GM19240 (cell line): ENCODE measurements around the gene FAM237A.

Experiments
- DNase-seq: peaks from one replicate; pipeline ENCODE4 v3.0.0; 2011; ENCODE audit warnings: low spot score; ENCODE audit not compliant: insufficient read length

FAM237A gene

GRCh38 chr2:206642075-206643025 is at the start of gene FAM237A:
Gene FAM237A (plus strand): TSS chr2:206642487. CDS start chr2:206644237, 1,750 bp downstream.
- no peak for DNase-seq

- DNase-seq, result no peak
These were observed 44.5 kb upstream of the FAM237A start for GRCh38 chr2:206597717-206598218.

DNA sequence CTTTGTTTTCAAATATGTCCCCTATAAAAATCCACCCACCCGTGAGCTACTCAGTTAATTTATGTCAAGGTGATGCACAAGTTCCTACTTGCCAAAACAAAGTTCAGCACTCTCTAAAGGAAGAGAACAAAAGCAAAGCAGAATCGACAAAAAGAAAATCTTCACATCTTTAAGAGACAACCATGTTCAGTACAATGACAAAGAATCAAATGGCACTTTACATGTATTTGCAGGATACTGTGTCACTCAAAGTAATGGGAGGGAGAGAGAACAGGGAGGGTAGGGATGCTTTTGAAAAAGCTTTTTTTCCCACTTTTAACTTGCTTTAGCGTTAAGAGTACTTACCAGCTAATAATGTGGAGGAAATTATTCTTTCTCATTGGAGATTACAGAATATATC is 39.0 kb upstream of the FAM237A start:
- DNase-seq, result no peak

DNA sequence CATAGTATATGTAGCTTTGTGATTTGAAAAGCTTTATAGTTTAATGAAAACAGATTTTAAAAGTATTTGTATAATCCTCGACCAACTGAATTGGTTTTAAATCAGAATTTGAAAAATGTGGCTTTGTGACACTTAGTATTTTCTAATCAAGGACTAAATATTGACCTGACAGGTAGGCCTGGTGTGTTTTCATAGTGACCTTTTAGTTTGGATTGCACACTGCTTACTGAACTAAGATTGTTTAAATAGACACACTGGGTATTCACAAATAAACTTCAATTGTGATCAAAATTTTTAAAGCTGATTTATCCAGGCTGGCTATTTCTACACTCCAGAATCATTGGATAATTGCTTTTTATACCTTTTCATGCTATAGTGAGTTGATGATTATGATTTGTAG is 31.8 kb upstream of the FAM237A start:
- DNase-seq, result no peak

DNA sequence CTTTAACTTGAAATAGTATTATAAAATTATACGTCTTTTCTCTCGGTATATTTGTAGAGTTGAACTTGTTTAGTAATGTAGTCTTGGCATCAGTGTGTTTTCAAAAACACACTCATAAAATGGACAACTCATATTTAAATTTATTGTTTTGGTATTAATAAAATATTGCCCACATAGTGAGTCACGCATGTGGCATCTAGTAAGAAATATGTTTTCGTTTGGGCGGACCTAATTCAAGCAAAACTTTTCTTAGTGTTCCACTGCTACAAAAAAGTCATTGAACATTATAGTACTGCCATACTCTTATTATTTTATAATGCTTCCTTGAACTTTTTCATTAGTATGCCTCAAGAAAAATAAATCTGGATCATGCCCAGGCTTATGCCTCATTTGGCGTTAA is 31.1 kb upstream of the FAM237A start:
- no peak for DNase-seq

DNA sequence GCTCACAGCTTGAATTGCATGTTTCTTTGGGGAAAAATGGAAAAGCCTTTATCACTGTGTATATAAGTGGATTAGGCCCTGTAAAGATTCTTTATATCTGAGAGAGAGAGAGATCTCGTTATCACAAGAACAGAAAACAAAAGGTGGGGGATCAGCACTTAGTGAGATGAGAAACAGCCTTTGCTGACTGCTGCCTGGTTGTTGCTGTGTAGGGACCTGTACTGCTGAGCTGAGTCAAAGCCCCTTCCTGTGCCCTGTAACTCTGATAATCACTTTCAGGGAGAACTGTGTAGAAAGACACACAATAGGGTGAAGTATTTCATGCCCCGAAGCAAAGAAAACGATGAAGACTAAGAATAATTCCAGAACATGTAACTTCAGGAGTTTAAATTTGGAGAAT is 30.6 kb upstream of the FAM237A start:
- DNase-seq, result no peak

DNA sequence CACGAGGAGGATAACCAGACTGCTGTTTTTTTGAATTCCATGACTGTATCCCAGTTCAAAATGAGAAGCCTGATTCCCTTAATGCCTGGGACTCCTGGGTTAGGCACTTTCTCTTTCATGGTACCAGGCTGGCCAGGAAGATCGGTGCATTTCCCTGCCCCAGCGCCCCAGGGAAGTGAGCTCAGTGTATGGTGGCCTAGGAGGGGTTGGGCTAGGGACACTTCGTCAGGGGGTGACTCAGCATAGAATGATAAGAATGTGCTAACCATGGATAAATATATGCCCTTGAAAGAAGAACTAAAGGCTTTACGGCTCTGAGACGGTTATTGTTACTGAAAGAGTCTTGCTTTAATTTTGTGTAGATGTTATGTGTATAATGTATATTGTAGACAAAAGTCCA is 27.5 kb upstream of the FAM237A start:
- DNase-seq, result no peak

DNA sequence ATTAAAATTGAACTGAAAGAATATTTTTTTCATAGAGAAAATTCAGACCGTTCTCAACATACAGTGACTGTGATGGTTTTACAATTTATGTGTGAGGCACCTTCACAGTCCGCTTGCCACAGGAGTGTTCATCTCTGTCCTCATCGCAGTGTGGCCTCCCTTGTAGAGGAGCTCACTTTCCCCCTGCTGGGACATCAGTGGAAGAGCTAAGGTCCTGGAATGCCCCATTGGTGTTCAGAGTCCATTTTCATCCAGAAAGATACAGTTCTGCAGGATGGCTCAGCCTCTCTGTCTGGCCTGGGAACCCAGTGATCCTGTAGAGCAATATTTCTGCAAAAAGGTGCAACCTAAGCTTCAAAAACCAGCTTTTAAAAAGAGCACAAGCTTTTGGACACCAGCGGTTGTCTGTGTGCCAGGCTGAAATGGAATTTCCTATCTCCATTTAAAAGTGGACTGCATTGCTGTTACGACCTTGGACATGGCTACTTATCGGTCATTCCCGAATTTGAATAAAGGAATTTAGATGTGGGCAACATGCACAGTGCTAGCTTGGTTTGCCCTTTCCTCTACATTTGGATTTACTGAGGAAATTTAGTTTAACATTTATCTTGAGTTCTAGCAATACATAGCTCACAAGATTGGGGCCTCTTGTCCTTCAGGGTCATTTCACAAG is 26.7 kb upstream of the FAM237A start:
- no peak for DNase-seq

- no peak for DNase-seq
These were observed 26.1 kb upstream of the FAM237A start for GRCh38 chr2:206616151-206616550.

- no peak for DNase-seq
These were observed 23.3 kb upstream of the FAM237A start for GRCh38 chr2:206619011-206619410.

DNA sequence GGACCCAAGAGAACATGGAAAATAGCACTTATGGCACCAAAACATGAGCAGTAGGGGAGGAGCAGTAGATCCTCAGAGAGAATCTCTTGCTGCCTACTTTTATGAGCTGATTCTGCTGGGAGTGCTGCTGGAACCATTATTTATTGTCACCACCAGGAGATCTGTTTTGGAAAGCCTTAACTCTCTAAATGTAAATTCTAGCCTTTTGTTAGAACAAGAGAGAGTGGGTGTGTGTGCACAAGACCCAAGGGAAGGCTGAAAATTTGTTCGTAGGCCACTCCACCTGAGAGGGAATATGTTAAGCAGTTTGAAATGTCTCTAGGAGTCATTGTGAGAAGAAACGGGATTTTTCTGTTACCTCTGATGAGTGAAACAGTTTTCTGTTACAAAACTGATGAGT is 16.2 kb upstream of the FAM237A start:
- no peak for DNase-seq

DNA sequence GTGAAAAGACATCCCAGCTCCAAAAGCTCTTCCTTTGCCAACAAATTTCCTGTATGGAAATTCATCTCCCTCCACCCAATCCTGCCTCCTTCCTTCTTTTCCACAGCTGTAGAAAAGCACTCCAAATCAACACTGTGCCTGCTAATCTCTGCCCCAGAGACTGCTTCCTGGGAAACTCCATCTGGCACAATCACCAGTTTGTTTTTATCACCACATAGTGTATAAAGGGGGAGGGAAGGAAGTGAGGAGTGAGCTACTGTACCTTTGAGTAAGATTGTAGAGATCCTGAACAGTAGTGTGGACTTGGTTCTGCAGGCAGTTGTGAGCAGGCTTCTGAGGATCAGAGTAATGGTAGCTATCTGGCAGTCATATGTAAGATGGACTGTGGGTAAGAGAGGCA is 14.7 kb upstream of the FAM237A start:
- DNase-seq, result no peak

- DNase-seq, result no peak
These were observed 10.9 kb upstream of the FAM237A start for GRCh38 chr2:206631340-206631739.

GRCh38 chr2:206635015-206635414 is 7.3 kb upstream of the FAM237A start:
- no peak for DNase-seq

GRCh38 chr2:206639636-206640035 is 2.7 kb upstream of the FAM237A start:
- DNase-seq, result no peak

DNA sequence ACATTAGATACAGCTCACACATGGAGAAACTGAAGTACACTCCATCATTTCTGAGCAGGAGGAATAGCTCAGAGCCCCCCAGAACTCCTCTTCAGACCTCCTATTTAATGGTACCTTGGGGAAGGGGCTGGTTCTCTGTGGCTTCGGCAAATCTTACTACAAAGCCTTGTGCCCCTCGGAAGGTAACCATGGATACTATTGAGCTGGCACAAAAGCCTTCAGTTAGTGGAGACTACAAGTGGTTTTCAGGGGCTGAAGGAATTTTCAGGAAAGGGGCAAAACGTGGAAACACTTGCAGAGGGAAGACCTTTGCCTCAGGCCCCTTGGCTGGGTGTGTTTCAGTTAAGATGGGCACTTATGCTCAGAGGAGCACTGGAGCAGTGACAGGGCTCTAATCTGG is 1.1 kb upstream of the FAM237A start:
- no peak for DNase-seq

DNA sequence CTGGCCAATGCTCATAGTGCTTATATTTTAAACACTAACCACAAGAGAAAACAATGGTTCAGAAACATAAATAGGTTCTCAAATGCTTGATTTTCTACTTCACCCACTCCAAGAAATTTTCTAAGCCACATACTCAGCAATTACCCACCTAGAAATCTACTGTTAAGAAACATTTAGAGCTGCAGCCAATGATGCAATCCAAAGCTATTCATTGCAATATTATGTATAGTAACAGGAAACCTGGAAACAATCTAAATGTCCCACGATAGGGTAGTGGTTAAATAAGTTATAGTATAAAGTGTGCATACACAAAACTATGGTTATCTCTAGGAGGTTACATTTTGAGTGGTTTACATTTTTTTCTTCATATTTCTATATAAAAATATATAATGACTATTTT is 5.7 kb downstream of the FAM237A start:
- no peak for DNase-seq

DNA sequence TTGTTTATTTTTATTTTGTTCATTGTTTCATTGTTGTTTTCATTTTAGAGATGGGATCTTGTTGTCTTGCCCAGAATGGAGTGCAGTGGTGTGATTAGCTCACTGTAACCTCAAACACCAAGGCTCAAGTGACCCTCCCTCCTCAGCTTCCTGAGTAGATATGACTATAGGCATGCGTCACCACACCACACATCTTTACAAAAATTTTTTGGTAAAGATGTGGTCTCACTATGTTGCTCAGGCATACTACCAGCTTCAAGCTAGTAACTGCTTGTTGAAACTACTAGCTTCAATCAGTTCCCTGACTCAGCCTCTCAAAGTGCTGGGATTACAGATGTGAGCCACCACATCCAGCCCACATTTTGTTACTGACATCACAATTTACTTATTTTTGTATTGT is 14.8 kb downstream of the FAM237A start:
- no peak for DNase-seq

DNA sequence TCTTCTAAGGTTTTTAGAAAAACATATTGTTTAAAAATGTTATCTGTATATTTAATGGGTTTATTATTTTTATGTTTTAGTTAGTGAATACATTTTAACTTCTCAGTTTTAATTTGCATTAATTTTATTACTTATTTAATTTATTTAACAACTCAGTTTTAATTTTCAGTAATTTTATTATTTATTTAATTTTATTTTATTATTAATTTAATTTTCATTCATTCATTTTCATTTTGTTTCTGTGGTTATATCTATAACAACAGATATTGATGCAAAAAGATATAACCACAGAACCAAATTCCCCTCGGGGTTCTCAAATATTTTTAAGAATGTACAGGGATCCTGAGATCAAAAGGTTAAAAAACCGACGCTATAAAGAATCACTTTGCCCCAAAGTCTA is 23.0 kb downstream of the FAM237A start:
- DNase-seq, result no peak

DNA sequence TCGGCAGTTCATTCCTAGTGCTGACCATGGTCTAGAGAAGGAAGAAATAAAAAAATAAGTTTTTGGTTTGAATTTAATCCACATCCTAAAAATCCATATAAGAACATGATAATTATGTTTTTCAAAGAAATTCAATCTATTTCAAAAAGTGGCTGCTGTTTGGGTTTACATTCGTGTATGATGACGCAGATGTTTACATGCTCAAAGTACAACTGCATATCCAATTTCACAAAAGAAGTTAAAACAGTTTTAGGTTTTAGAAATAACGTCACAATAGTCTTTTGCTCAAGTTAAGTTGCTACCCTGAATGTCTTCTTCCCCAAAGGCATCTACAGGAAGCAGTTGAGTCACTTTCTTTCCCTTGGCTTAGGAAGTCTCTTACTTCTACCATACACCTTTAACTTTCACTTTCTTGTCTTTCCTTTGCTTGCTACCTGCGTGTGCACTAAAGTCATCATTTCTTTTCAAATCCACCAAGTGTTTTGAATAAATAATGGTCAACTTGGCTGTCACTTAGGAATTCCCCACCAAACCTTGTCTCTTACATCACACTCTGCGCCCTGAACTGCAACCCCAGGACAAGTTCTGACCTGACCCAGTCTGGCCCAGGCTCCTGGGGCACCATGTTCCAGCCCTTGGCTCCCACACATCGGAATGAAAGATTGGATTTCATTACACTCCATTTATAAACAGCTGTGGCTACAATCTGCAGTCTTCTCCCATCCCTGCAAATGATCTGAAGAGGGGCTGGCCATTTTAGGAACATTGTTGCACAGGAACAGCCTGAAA is 28.4 kb downstream of the FAM237A start:
- no peak for DNase-seq

- no peak for DNase-seq
These were observed 41.3 kb downstream of the FAM237A start for GRCh38 chr2:206683546-206683945.

- DNase-seq, result no peak
These were observed 46.2 kb downstream of the FAM237A start for GRCh38 chr2:206688453-206688852.
